ENCODE data around the gene DGKH.
A peak's percentile ranks its signal among the peaks of the same experiment; 100 is the strongest.
"Not testable (repeated sequence)": the region's sequence is repeated elsewhere in the genome, so short reads cannot be mapped to it uniquely, and the experiment has no call there.

Gene DGKH

DNA sequence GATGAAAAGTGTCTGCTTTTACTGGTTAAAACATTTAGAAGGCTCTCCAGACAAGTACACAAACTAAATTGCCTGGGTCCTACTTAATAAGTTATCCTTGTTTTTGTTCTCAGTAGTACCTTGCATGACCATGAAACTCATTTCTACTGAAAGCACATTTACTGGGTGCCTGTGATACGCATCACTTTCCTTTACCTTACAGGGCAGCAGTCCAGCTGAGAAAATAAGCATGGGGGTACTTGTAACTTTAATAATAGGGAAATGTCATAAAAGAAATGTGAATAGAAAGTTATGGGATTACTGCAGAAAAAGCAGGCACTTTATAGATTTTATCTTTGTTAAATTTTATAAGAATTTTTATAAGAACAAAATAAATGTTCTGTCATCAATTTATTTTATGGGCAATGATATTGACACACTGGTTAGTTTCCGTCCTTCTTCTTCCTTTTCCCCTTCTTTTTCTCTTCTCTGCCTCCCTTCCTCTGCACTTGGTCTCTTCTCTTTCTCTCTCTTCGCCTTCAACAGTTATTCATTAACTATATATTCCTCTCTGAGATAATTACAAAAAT is 116.2 kb downstream of the DGKH start:
- no peak for DNase-seq (ENCODE audit: low read depth)

DNA sequence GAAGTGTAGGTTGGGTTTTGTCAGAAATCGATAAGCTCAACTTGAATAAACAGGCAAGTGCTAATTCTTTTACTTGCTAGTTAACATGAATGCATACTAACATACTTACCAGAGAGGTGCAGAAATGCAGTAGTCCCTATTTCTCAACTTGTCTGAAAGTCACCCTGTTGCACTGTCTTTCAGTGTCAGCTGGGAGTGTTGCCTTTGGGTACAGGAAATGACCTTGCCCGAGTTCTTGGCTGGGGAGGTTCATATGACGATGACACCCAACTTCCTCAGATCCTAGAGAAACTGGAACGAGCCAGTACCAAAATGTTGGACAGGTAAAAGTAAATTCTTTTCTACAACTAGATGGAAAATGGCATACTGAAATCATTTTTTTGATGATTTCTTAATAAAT is 120.0 kb downstream of the DGKH start:
- no peak for DNase-seq (ENCODE audit: low read depth)

GRCh38 chr13:42170029-42170428 is 121.6 kb downstream of the DGKH start:
- DNase-seq (ENCODE audit: low read depth) = no peak

GRCh38 chr13:42173789-42174343 is 125.4 kb downstream of the DGKH start:
- no peak for DNase-seq (ENCODE audit: low read depth)

DNA sequence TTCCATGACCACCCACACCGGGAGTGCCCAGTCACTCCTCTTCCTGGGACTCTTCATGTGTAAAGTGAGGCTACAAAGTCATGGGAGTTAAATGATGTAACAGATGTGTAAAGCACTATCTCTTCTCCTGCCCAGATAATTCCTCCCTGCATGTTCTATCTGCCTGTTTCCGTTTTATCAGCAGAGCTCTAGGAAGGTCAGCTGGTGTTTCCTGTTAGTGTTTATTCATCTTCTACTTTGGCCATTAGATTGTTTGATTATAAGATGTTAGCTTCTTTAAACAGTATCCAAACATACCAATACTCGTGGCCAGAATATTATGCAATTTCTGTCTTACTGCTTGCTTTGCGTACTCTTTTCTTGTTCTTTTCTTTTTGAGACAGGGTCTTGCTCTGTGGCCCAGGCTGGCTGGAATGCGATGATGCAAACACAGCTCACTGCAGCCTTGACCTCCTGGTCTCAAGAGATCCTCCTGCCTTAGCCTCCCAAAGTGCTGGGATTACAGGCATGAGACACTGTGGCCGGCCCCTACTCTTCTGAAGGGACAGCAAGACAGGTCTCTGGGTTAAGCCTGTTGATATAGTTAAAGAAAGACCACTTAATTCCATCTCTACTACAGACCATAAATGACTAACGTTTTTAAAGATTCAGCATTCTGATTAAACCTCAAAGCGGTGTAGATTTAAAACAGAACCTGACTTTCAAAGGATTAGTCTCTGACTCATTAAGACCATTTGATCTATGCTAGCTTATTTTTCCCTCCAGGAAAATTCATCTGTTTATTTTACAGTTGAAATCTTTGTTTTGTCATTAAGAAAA is 126.1 kb downstream of the DGKH start:
- DNase-seq (ENCODE audit: low read depth) = no peak

DNA sequence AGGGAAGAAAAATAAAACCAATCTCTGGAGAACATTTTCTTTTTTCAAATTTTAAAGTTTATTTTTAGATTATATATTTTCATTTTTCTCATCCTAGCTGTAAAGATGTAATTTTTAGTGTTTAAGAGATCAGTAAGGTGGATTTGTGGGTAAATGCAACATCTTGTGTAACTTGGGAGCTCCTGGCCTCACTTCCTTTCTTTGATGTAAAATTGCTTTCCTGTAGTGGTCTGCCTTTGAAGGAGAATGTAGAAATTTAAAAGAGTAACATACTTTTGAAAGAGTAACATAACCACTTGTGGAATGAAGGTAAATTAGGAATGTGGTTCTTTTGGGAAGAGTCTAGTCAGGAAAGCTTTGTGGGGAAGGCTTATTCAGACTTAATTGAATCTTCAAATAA is 127.8 kb downstream of the DGKH start:
- no peak for DNase-seq (ENCODE audit: low read depth)

DNA sequence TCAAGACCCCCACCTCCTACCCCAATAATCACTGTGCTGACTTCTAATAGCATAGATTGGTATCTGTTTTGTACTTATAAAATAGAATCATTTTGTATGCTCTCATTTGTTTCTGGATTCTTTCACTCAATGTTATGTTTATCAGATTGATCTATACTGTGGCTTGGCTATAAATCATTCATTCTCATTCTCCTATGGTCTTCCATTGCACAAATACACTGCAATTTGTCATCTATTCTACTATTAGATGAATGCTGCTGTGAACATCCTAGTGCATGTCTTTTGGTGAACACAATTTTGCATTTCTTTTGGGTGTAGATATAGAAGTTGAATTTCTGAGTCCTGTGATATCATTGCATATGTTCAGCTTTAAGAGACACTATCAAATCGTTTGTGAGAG is 128.7 kb downstream of the DGKH start:
- no peak for DNase-seq (ENCODE audit: low read depth)

DNA sequence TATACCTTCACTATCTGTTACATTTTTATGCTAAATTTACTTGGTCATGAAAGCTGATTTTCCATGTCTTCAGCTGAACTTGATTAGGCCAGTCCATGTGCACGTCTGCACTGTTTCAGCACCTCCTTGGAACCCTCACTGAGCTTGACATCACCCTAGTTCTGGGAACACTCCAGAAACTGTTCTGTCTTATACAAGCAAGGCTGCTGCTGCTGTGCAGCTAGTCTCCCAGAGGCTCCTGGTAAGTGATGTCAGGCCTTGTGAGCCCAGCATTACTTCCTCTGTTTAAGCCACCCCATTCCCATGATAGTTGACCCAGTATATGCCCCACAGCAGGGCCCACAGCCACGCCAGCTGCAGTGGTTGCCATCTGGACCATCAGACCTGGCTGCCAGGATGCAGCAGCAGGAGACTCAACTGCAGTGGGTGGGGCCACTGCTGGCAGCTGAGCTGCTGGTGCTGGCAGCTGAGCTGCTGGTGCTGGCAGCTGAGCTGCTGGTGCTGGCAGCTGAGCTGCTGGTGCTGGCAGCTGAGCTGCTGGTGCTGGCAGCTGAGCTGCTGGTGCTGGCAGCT is 133.0 kb downstream of the DGKH start:
- DNase-seq (ENCODE audit: low read depth) = no peak

- no peak for DNase-seq (ENCODE audit: low read depth)
These were observed 140.6 kb downstream of the DGKH start for GRCh38 chr13:42189061-42189460.

DNA sequence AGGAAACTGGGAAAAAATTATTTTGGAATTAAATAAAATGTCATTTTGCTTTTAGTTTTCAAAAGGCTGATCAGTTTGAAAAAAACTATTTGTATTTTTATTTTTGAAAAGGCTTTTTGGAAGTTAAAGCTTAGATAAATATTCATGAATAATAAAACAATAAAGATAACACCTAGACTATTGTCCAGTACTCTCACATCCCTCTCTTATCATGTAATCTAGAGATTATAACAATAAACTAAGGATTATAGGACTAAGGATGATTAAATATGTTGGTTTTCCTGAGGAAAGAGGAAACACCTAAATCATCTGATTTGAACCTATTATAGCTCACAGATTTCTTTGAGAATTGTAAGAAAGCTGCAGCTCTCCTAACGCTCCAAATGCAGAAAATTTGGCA is 142.1 kb downstream of the DGKH start:
- DNase-seq (ENCODE audit: low read depth) = no peak

- peak; percentile 21 for DNase-seq (ENCODE audit: low read depth)
These were observed 163.4 kb downstream of the DGKH start for GRCh38 chr13:42211704-42212464.

DNA sequence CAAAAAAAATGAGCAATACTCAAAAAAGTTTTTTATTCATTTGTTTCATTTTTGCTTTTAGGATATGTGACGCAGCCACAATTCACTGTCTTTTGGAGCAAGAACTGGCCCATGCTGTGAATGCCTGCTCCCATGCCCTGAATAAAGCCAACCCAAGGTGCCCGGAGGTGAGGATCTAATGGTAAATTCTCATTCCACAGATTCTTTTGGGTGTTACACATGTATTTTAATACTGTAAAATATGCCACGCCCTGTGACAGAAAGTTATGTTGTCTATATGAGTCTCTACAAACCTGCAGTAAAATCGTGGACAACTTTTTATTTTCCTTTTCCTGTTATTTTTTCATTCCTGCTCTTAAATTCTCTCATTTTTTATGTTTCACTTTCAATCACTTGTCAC is 166.0 kb downstream of the DGKH start:
- no peak for DNase-seq (ENCODE audit: low read depth)

DNA sequence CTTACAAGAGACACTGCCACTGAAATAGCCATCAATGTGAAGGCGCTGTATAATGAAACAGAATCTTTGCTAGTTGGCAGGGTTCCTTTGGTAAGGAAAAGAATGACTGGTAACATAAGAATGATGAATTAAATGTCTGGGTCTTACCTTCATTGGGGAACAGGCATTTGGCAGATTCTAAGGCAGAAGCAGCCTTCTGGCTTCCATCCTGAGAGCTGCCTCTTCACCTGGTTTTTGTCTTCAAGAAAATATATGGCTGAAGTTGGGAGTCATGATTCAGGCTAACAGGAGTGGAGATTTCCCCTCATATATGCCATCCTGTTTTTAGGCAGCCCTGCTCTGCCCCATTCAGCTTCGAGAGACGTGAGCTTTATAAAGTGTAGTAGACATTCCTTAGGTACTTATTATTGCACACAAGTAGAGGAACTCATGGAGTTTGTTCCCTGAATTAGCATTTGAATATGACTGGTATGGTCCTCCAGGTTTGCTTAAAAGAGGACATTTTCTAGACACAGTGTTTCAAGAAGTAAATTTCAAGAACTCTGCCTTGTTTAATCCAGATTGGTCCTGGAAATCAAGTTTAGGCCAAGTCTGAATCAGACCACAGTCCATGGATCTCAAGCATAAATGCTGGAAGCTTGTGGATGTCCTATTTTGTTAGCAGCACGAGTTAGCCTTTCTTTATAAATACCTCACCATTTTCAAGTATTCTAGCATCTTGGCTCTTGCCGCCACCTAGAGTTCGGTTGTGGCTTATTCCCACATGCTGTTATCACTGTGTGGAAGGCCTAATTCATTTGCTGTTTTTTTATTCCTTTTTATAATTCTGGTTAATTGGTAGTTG is 167.4 kb downstream of the DGKH start:
- DNase-seq (ENCODE audit: low read depth) = no peak

- no peak for DNase-seq (ENCODE audit: low read depth)
These were observed 167.9 kb downstream of the DGKH start for GRCh38 chr13:42216422-42216735.

- DNase-seq (ENCODE audit: low read depth) = no peak
These were observed 170.1 kb downstream of the DGKH start for GRCh38 chr13:42218576-42218975.

GRCh38 chr13:42219051-42219450 is 170.6 kb downstream of the DGKH start:
- no peak for DNase-seq (ENCODE audit: low read depth)

DNA sequence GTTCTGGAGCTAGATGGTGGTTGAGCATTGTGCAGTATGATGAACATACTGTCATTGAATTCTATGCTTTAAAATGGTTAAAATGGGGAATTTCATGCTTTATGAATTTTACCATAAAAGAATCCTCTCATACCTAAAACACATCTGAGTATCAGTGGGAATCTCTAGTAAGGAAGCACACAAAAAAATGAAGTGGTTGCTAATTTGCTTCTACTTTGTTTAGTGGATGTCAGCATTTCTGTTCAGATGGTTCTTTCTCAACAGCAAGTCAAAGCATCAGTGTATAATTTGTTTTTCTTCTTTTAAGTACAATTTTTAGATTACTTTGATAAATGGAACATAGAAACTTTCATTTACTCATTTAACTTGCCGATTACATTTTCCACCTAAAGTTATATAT is 171.4 kb downstream of the DGKH start:
- no peak for DNase-seq (ENCODE audit: low read depth)

GRCh38 chr13:42221121-42221765 is 172.8 kb downstream of the DGKH start:
- DNase-seq (ENCODE audit: low read depth) = no peak

GRCh38 chr13:42223681-42224080 is 175.2 kb downstream of the DGKH start:
- no peak for DNase-seq (ENCODE audit: low read depth)

- no peak for DNase-seq (ENCODE audit: low read depth)
These were observed 176.6 kb downstream of the DGKH start for GRCh38 chr13:42225051-42225450.

GRCh38 chr13:42226759-42227158 is 178.3 kb downstream of the DGKH start:
- not testable (repeated sequence) for DNase-seq (ENCODE audit: low read depth)

Measured in stromal cell of bone marrow (primary cell).